ENCODE results near the gene PRADC1. TPM values are rescaled to one million over a fixed set of nuclear protein-coding genes. Genes with fewer than 3 reads are reported as not detected.
A peak's percentile ranks its signal among the peaks of the same experiment; 100 is the strongest.

PRADC1 gene
- polyA plus RNA-seq (ENCODE audit: low read depth in 6 of 6), result 10 to 100 TPM in 5 of 6 donors, 1 to 10 TPM in 1; 9.5 to 19.1 (median 10.6) TPM

- Mint-ChIP-seq H3K4me1 (peaks cover 36 to 52% (median 37%) of the 10 kb centered on the region in 3 donors), H3K27ac (peak within 1 kb of the TSS; percentile 91 to 97 (median 97)), H3K9me3 (no peaks in the 10 kb centered on the region), H3K4me3 (peak within 1 kb of the TSS; percentile 91 to 100 (median 98)), H3K27me3 (no peaks in the 10 kb centered on the region), H3K36me3 (no peaks in the 10 kb centered on the region)
- peak; percentile 80 for ATAC-seq (ENCODE audit: low read depth in 2 of 2)
- peak; percentile 97 for DNase-seq
Observed at GRCh38 chr2:73233154-73233931, at the start of gene PRADC1. PRADC1 (minus strand) TSS chr2:73233239; CDS start chr2:73233160, 79 bp downstream.

GRCh38 chr2:73281244-73281643 is 48.2 kb upstream of the PRADC1 start:
- no peak for ATAC-seq (ENCODE audit: low read depth in 2 of 2)
- Mint-ChIP-seq H3K27ac (no peak overlapping the region), H3K4me1 (peaks cover 21 to 31% (median 26%) of the 10 kb centered on the region in 3 donors), H3K36me3 (peaks cover 0 to 6% of the 10 kb centered on the region in 2 donors), H3K9me3 (no peaks in the 10 kb centered on the region), H3K4me3 (peak overlapping the region in 2 of 8 donors; percentile 44 to 49), H3K27me3 (no peaks in the 10 kb centered on the region)
- no peak for DNase-seq

- DNase-seq (no peak), ATAC-seq (ENCODE audit: low read depth in 2 of 2) (no peak)
- Mint-ChIP-seq H3K27ac (no peak overlapping the region), H3K4me3 (no peak overlapping the region), H3K9me3 (no peaks in the 10 kb centered on the region), H3K36me3 (peaks cover 0 to 6% of the 10 kb centered on the region in 2 donors), H3K4me1 (peaks cover 8 to 17% (median 12%) of the 10 kb centered on the region in 3 donors), H3K27me3 (no peaks in the 10 kb centered on the region)
Observed at GRCh38 chr2:73279852-73280251, 46.8 kb upstream of the PRADC1 start.

GRCh38 chr2:73272270-73272669 is 39.2 kb upstream of the PRADC1 start:
- ATAC-seq (ENCODE audit: low read depth in 2 of 2) (no peak), DNase-seq (no peak)
- Mint-ChIP-seq H3K9me3 (peaks cover 0 to 2% (median 0%) of the 10 kb centered on the region in 7 donors), H3K4me1 (peaks cover 8 to 23% (median 22%) of the 10 kb centered on the region in 3 donors), H3K27me3 (peaks cover 0 to 8% (median 5%) of the 10 kb centered on the region in 3 donors), H3K4me3 (no peak overlapping the region), H3K27ac (no peak overlapping the region), H3K36me3 (peaks cover 7 to 16% of the 10 kb centered on the region in 2 donors)

GRCh38 chr2:73269686-73270465 is 36.8 kb upstream of the PRADC1 start:
- Mint-ChIP-seq H3K27ac (no peak overlapping the region), H3K27me3 (peaks cover 0 to 8% (median 5%) of the 10 kb centered on the region in 3 donors), H3K36me3 (peaks cover 7 to 16% of the 10 kb centered on the region in 2 donors), H3K4me3 (peak overlapping the region in 2 of 8 donors; percentile 17 to 33), H3K4me1 (peaks cover 8 to 28% (median 22%) of the 10 kb centered on the region in 3 donors), H3K9me3 (peaks cover 0 to 2% (median 0%) of the 10 kb centered on the region in 7 donors)
- ATAC-seq (ENCODE audit: low read depth in 2 of 2) (peak in 1 of 2 donors; percentile 19), DNase-seq (no peak)

GRCh38 chr2:73268830-73269685 is 36.0 kb upstream of the PRADC1 start:
- H3K36me3 Mint-ChIP-seq, result peaks cover 4 to 16% of the 10 kb centered on the region in 2 donors
- DNase-seq, result peak; percentile 11
- peaks cover 0 to 8% (median 5%) of the 10 kb centered on the region in 3 donors for H3K27me3 Mint-ChIP-seq

GRCh38 chr2:73268366-73268829 is 35.4 kb upstream of the PRADC1 start:
- H3K4me1 Mint-ChIP-seq, result peaks cover 8 to 22% (median 22%) of the 10 kb centered on the region in 3 donors
- peak overlapping the region in 1 of 6 donors; percentile 37 for H3K27ac Mint-ChIP-seq
- DNase-seq (no peak), ATAC-seq (ENCODE audit: low read depth in 2 of 2) (no peak)
- H3K36me3 Mint-ChIP-seq, result peaks cover 0 to 16% of the 10 kb centered on the region in 2 donors
- H3K27me3 Mint-ChIP-seq, result peaks cover 0 to 8% (median 5%) of the 10 kb centered on the region in 3 donors
- H3K9me3 Mint-ChIP-seq, result peaks cover 0 to 2% (median 0%) of the 10 kb centered on the region in 7 donors
- peak overlapping the region in 6 of 8 donors; percentile 20 to 68 (median 47) for H3K4me3 Mint-ChIP-seq

More at GRCh38 chr2:73268830-73269685, 36.0 kb upstream of the PRADC1 start:
- peak; percentile 88 to 89 for ATAC-seq (ENCODE audit: low read depth in 2 of 2)
- H3K9me3 Mint-ChIP-seq, result peaks cover 0 to 2% (median 0%) of the 10 kb centered on the region in 7 donors
- no peak overlapping the region for H3K27ac Mint-ChIP-seq
- H3K4me3 Mint-ChIP-seq, result peak overlapping the region in 3 of 8 donors; percentile 18 to 68 (median 42)
- H3K4me1 Mint-ChIP-seq, result peaks cover 8 to 26% (median 22%) of the 10 kb centered on the region in 3 donors

GRCh38 chr2:73267008-73267407 is 34.0 kb upstream of the PRADC1 start:
- H3K36me3 Mint-ChIP-seq, result peaks cover 0 to 16% of the 10 kb centered on the region in 2 donors
- peaks cover 0 to 2% (median 0%) of the 10 kb centered on the region in 7 donors for H3K9me3 Mint-ChIP-seq
- DNase-seq (no peak), ATAC-seq (ENCODE audit: low read depth in 2 of 2) (no peak)
- no peak overlapping the region for H3K27ac Mint-ChIP-seq
- no peak overlapping the region for H3K4me3 Mint-ChIP-seq
- peaks cover 8 to 22% (median 22%) of the 10 kb centered on the region in 3 donors for H3K4me1 Mint-ChIP-seq
- peaks cover 0 to 8% (median 5%) of the 10 kb centered on the region in 3 donors for H3K27me3 Mint-ChIP-seq

GRCh38 chr2:73266061-73266901 is 33.2 kb upstream of the PRADC1 start:
- Mint-ChIP-seq H3K4me3 (no peak overlapping the region), H3K27ac (no peak overlapping the region), H3K36me3 (peaks cover 0 to 16% of the 10 kb centered on the region in 2 donors), H3K4me1 (peaks cover 7 to 22% (median 22%) of the 10 kb centered on the region in 3 donors), H3K27me3 (peaks cover 0 to 8% (median 5%) of the 10 kb centered on the region in 3 donors), H3K9me3 (peaks cover 0 to 2% (median 0%) of the 10 kb centered on the region in 7 donors)
- no peak for ATAC-seq (ENCODE audit: low read depth in 2 of 2)
- no peak for DNase-seq

GRCh38 chr2:73265298-73266060 is 32.4 kb upstream of the PRADC1 start:
- ATAC-seq (ENCODE audit: low read depth in 2 of 2) (no peak), DNase-seq (no peak)
- Mint-ChIP-seq H3K4me3 (peak overlapping the region in 1 of 8 donors; percentile 42), H3K27me3 (peaks cover 0 to 5% (median 2%) of the 10 kb centered on the region in 3 donors), H3K4me1 (peaks cover 0 to 15% (median 15%) of the 10 kb centered on the region in 3 donors), H3K36me3 (peaks cover 0 to 9% of the 10 kb centered on the region in 2 donors), H3K27ac (peak overlapping the region in 1 of 6 donors; percentile 54), H3K9me3 (peaks cover 0 to 2% (median 0%) of the 10 kb centered on the region in 7 donors)

- DNase-seq (no peak), ATAC-seq (ENCODE audit: low read depth in 2 of 2) (no peak)
- no peak overlapping the region for H3K27ac Mint-ChIP-seq
- peak overlapping the region in 1 of 8 donors; percentile 35 for H3K4me3 Mint-ChIP-seq
- peaks cover 0 to 12% (median 8%) of the 10 kb centered on the region in 3 donors for H3K4me1 Mint-ChIP-seq
- peaks cover 0 to 2% (median 0%) of the 10 kb centered on the region in 3 donors for H3K27me3 Mint-ChIP-seq
- H3K36me3 Mint-ChIP-seq, result peaks cover 0 to 9% of the 10 kb centered on the region in 2 donors
- no peaks in the 10 kb centered on the region for H3K9me3 Mint-ChIP-seq
Observed at GRCh38 chr2:73264783-73265182, 31.7 kb upstream of the PRADC1 start.

Data from naive B cell (primary cell).